Kidney epithelial cell (primary cell): Measurements from ENCODE around the gene AP3S2. TPM values are rescaled to one million over a fixed set of nuclear protein-coding genes. Genes with fewer than 3 reads are reported as not detected.

ENCODE experiments used
- DNase-seq: peaks from one replicate; pipeline ENCODE4 v3.0.0-alpha.2; 2010; ENCODE audit warnings: low read depth
- H3K27me3 ChIP-seq: 2 replicates; pipeline ENCODE4 v1.6.0; 2011; ENCODE audit warnings: low read length; ENCODE audit not compliant: control insufficient read depth, insufficient read depth
- H3K36me3 ChIP-seq: 2 replicates; pipeline ENCODE4 v1.5.1; 2011; ENCODE audit warnings: low read length; ENCODE audit not compliant: control insufficient read depth, insufficient read depth
- H3K4me3 ChIP-seq: 2 replicates; pipeline ENCODE4 v1.5.1; 2011; ENCODE audit warnings: low read depth, mild to moderate bottlenecking, control low read depth, low read length
- CTCF ChIP-seq: IDR thresholded peaks from 2 replicates; pipeline ENCODE4 v1.5.1; 2011; ENCODE audit warnings: mild to moderate bottlenecking, moderate library complexity, low read length, control low read depth, inconsistent platforms; ENCODE audit not compliant: insufficient read depth, poor library complexity, severe bottlenecking
- total RNA-seq: library from RNA; depleted of rRNA; stranded (reverse); fragments of >200 nt; gene quantifications from 2 replicates; pipeline ENCODE4 v1.2.3, GENCODE V29; 2015

AP3S2 gene
- total RNA-seq, 1 donor from 2014 or later: 66.6 TPM

GRCh38 chr15:89822026-89822425 is 71.8 kb downstream of the AP3S2 start:
- TF ChIP-seq CTCF: no peak
- DNase-seq: no peak

GRCh38 chr15:89820666-89821611 is 72.9 kb downstream of the AP3S2 start:
- Histone ChIP-seq H3K36me3 (no peaks in the 10 kb centered on the region), H3K4me3 (no peak overlapping the region), H3K27me3 (no peaks in the 10 kb centered on the region)
- no peak for DNase-seq
- no peak for TF ChIP-seq CTCF

More at GRCh38 chr15:89822026-89822425, 71.8 kb downstream of the AP3S2 start:
- Histone ChIP-seq H3K36me3 (no peaks in the 10 kb centered on the region), H3K27me3 (no peaks in the 10 kb centered on the region), H3K4me3 (no peak overlapping the region)

GRCh38 chr15:89818287-89818686 is 75.5 kb downstream of the AP3S2 start:
- Histone ChIP-seq H3K27me3 (peaks cover 10% of the 10 kb centered on the region), H3K4me3 (no peak overlapping the region), H3K36me3 (no peaks in the 10 kb centered on the region)
- TF ChIP-seq CTCF: no peak
- DNase-seq: no peak

- Histone ChIP-seq H3K4me3 (no peak overlapping the region), H3K27me3 (peaks cover 11% of the 10 kb centered on the region), H3K36me3 (no peaks in the 10 kb centered on the region)
- TF ChIP-seq CTCF: no peak
- no peak for DNase-seq
Measured at GRCh38 chr15:89817701-89818280, 76.0 kb downstream of the AP3S2 start.

GRCh38 chr15:89815769-89816168 is 78.0 kb downstream of the AP3S2 start:
- peaks cover 11% of the 10 kb centered on the region for H3K27me3 ChIP-seq
- no peak overlapping the region for H3K4me3 ChIP-seq
- TF ChIP-seq CTCF: no peak
- no peaks in the 10 kb centered on the region for H3K36me3 ChIP-seq
- no peak for DNase-seq
